Measurements from ENCODE around the gene SPDYE8.
"Not testable (repeated sequence)": the region's sequence is repeated elsewhere in the genome, so short reads cannot be mapped to it uniquely, and the experiment has no call there.

SPDYE8 gene, protein sequence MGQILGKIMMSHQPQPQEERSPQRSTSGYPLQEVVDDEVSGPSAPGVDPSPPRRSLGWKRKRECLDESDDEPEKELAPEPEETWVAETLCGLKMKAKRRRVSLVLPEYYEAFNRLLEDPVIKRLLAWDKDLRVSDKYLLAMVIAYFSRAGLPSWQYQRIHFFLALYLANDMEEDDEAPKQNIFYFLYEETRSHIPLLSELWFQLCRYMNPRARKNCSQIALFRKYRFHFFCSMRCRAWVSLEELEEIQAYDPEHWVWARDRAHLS

DNA sequence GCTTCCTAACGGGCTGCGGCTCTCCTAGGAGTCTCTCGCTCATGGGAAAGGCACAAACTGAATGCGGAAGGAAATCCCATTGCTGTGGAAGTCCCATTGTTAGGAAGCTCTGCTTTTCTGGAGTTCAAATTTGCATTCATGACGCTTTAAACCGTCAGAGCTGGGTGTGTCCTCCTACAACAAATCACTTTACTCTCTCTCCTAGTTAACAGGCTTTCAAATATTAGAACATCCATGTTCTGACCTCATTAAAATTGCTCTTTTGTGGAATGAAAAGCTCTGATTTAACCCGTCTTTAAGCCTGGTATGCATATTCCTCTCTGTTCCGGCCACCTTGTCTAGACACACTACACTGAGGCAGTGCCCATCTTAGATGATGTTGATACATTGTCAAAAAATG is at the start of gene SPDYE8:
Gene SPDYE8 (minus strand): TSS at position 101 of the 400 bp plus-strand sequence. CDS start 1,800 bp downstream, outside the sequence.
- not testable (repeated sequence) for DNase-seq (ENCODE audit: low spot score); H3K27ac ChIP-seq; H3K4me3 ChIP-seq

DNA sequence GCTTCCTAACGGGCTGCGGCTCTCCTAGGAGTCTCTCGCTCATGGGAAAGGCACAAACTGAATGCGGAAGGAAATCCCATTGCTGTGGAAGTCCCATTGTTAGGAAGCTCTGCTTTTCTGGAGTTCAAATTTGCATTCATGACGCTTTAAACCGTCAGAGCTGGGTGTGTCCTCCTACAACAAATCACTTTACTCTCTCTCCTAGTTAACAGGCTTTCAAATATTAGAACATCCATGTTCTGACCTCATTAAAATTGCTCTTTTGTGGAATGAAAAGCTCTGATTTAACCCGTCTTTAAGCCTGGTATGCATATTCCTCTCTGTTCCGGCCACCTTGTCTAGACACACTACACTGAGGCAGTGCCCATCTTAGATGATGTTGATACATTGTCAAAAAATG is 28.2 kb upstream of the SPDYE8 start, which contains the start of gene SPDYE11:
Gene SPDYE11 (minus strand): TSS at position 101 of the 400 bp plus-strand sequence. CDS start 1,800 bp downstream, outside the sequence.
- not testable (repeated sequence) for H3K4me3 ChIP-seq; H3K27ac ChIP-seq; DNase-seq (ENCODE audit: low spot score)

DNA sequence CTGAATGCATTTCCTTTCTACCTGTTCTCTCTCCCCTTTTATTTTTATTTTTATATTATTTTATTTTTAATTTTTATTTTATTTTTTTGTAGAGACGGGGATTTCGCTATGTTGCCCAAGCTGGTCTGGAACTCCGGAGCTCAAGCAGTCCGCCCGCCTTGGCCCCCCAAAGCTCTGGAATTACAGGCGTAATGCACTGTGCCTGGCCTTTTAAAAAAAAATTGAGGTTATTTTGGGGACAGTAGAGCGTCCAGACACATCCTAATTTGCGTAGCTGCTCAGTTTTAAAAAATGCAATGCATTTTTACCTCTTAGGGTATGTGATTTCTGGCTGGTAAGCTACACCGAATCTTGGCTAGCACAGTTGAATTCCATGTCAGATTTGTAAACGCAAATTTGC is 23.1 kb downstream of the SPDYE8 start:
- H3K4me3 ChIP-seq: peak overlapping the region; percentile 60
- peak overlapping the region in 1 of 2 donors; percentile 53 for H3K27ac ChIP-seq

DNA sequence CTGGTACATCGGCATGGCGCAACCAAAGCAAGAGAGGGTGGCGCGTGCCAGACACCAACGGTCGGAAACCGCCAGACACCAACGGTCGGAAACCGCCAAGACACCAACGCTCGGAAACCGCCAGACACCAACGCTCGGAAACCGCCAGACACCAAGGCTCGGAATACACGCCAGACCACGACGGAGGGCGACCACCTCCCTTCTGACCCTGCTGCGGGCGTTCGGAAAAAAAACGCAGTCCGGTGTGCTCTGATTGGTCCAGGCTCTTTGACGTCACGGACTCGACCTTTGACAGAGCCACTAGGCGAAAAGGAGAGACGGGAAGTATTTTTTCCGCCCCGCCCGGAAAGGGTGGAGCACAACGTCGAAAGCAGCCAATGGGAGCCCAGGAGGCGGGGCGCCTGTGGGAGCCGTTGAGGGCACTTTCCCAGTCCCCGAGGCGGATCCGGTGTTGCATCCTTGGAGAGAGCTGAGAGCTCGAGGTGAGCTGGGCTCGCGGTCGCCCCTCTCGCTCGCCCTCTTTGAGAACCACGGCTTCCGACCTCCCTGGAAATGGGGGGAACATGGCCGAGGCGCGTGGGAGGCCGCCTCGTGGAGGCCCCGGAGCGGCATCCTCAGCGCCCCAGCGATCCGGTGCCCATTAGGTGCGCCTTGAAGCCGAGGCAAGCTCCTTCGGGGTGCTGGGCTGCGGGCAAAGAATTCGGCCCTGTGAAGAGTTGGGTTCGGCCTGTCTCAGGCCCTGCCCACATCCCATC is 23.7 kb downstream of the SPDYE8 start:
- peak overlapping the region; percentile 73 for H3K4me3 ChIP-seq
- DNase-seq (ENCODE audit: low spot score): peak; percentile 93
- H3K27ac ChIP-seq: peak overlapping the region; percentile 73 to 94

More for the DNA sequence above, 23.1 kb downstream of the SPDYE8 start:
- peak; percentile 62 for DNase-seq (ENCODE audit: low spot score)

DNA sequence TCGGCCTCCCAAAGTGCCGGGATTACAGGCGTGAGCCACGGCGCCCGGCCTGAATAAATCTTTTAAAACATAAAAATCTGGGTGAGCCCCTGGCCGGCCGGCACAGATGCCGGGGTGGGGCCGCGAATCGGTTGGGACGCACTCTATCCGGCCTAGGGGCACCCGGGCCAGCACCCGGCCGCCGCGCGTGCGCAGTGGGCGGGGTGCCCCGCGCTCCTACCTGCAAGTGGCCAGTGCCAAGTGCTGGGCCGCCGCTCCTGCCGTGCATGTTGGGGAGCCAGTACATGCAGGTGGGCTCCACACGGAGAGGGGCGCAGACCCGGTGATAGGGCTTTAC is 24.2 kb downstream of the SPDYE8 start:
- peak overlapping the region; percentile 73 to 94 for H3K27ac ChIP-seq
- peak overlapping the region; percentile 73 for H3K4me3 ChIP-seq
- not testable (repeated sequence) for DNase-seq (ENCODE audit: low spot score)

DNA sequence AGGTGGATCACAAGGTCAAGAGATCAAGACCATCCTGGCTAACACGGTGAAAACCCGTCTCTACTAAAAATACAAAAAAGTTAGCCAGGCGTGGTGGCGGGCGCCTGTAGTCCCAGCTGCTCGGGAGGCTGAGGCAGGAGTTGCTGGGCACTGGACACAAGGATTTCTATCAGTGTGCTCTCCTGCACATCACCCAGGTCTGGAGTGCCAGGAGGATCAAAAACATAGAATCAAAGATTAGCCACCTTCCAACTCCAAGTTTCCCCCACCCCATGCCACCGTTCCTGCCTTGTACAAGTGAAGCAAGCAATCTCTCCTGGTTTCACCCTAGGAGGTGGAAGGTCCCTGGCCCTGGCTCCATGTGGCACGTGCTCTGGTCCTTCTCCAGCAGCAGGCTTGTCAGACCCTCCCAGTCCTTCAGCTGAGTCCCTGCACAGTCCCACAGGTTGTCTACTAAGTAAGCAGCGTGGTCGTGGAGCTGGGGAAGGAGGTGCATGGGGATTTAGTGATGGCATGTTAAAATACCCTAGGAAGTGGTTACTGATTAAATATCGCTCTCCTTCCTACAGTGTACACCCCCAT is 31.6 kb downstream of the SPDYE8 start:
- not testable (repeated sequence) for H3K27ac ChIP-seq

DNA sequence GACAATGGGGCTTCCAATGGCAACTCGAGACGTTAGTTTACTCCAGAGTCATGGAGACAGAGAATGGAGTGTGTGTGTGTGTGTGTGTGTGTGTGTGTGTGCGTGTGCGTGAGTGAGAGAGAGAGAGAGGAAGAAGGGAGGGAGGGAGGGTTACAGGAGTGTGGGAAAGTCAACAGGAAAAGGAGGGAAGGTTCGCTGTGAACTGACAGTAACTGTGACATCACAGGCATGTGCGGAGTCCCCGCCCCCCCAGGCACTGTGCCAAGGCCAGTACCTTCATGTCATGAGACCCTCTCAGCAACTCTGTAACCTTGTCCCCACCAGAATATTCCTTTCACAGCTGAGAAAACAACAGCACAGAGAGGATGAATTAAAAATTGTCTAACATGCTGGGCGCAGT is 32.1 kb downstream of the SPDYE8 start:
- not testable (repeated sequence) for H3K27ac ChIP-seq; H3K4me3 ChIP-seq; DNase-seq (ENCODE audit: low spot score)

More for the DNA sequence above, 31.6 kb downstream of the SPDYE8 start:
- DNase-seq (ENCODE audit: low spot score); H3K4me3 ChIP-seq: not testable (repeated sequence)

DNA sequence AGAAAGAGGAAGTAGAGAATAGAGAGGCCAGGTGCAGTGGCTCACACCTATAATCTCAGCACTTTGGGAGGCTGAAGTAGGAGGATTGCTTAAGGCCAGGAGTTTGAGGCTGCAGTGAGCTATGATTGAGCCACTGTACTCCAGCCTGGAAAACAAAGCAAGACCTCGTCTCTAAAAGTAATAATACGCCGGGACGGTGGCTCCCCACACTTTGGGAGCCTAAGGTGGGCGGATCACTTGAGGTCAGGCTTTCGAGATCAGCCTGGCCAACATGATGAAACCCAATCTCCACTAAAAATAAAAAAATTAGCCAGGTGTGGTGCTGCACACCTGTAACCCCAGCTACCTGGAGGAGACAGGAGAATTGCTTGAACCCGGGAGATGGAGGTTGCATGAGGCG is 34.1 kb downstream of the SPDYE8 start:
- DNase-seq (ENCODE audit: low spot score); H3K27ac ChIP-seq; H3K4me3 ChIP-seq: not testable (repeated sequence)

DNA sequence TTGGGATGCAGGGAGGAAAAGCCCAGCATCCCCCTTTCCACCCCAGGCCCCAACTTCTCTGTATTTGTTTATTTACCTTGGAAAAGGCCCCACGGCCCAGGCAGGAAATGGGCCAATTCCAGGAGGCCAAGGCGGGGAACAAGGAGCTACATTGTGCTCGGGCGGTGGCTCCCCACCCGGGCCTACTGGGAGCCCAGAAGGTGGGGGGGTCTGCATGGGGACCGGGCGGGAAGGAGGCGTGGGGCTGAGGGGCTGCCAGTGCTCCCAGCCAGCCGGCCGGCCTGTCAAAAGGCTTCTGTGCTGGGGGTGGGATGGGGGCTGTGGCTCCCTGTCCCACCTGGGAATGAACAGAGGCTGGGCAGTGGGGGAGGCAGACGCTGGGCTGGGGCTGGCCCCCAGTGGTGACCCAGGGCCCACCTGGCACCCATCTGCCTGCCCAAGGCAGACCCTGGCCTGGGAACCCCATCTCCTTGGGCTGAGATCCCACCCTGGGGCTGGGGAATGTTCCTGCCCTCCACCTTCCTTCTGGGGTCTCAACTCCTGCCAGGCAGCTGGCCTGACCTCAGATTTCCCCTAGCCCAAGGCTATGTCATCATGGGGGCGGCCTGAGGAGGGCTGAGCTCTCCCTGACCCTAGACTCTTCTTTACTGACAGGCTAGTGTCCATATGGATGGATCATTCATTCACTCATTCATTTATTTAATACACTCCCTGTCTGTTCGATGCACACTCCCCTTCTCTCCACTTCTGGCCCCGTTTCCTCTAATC is 39.2 kb downstream of the SPDYE8 start:
- not testable (repeated sequence) for H3K27ac ChIP-seq; DNase-seq (ENCODE audit: low spot score)

DNA sequence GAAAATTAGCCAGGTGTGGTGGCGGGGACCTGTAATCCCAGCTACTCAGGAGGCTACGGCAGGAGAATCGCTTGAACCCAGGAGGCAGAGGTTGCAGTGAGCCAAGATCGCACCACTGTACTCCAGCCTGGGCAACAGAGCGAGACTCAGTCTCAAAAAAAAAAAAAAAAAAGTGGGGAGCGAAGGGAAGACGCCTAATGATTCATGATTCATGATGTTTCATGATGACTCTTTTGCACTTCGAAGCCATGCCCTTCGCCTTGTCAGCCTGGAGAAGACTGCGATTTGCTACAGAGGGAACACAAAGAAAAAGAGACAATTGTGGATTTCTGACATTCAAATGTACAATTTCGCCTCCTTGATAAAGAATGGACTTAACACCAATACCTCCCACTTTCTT is 47.5 kb downstream of the SPDYE8 start:
- not testable (repeated sequence) for DNase-seq (ENCODE audit: low spot score); H3K4me3 ChIP-seq; H3K27ac ChIP-seq

More for the DNA sequence above, 39.2 kb downstream of the SPDYE8 start:
- not testable (repeated sequence) for H3K4me3 ChIP-seq

DNA sequence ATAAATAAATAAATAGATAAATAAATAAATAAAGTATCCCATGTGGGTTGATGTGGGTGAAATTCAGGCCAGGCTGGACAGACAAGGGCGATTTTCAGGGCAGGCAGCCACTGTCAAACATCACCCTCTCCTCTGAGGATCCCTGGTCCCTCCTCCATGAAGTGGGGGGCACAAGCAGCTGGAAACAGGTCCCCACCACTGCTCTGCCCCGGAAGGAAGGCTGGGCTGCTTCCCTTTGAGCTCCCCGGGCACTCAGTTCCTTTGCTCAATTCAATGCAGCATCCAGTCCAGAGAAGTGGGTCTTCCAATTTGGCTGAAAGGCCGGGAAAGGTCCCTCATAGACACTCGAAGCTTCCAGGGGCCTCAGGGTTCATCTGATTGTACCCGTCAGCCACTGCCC is 49.2 kb downstream of the SPDYE8 start:
- H3K27ac ChIP-seq; H3K4me3 ChIP-seq; DNase-seq (ENCODE audit: low spot score): not testable (repeated sequence)

DNA sequence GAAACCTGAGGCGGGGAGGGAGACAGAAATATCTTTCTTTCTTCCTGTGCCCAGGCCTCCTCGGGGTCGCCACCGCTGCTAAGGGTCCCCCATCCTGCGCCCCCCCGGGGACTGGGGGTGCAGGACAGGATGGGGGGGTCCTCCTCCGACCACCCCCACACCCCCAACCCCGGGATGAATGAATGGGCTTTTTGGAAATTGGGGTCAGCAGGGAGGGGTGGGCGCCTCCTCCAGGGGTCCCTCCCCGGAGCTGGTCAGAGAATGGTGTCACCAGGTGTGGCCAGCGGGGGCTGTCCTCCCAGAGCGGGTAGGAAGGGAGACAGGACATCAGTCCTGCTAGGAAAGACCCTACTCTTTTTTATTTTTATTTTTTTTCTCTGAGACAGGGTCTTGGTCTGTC is 53.1 kb downstream of the SPDYE8 start:
- not testable (repeated sequence) for DNase-seq (ENCODE audit: low spot score)

DNA sequence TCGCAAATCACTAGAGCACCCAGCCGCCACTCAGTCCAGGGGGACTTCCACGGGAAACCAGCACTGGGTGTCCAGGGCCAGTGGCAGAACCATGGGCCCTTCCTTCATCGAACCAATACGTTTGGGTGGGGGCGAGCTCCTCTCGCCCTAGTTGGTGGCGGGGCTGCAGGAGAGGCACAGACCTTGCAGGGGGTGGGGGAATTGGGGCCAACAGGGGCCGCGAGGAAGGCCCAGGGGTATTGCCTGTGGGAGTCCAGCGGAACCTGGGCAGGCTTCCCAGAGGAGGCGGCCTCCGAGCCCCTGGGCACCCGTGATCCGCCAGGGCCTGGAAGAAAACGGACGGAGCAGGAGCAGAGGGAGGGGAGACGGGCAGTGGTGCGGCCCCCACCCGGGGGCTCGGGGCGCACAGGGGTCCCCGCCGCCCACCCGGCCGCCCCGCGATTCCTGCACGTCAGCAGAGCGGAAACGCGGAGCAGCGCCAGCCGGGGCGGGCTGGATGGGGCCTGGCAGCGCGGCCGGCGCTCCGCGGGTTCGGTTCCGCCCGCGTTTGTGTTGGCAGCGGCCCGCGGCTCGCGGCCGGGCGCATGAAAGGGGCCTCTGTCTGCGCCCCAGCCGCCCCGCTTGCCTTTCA is 53.8 kb downstream of the SPDYE8 start:
- H3K4me3 ChIP-seq; H3K27ac ChIP-seq; DNase-seq (ENCODE audit: low spot score): not testable (repeated sequence)

More for the DNA sequence above, 53.1 kb downstream of the SPDYE8 start:
- not testable (repeated sequence) for H3K4me3 ChIP-seq, H3K27ac ChIP-seq

DNA sequence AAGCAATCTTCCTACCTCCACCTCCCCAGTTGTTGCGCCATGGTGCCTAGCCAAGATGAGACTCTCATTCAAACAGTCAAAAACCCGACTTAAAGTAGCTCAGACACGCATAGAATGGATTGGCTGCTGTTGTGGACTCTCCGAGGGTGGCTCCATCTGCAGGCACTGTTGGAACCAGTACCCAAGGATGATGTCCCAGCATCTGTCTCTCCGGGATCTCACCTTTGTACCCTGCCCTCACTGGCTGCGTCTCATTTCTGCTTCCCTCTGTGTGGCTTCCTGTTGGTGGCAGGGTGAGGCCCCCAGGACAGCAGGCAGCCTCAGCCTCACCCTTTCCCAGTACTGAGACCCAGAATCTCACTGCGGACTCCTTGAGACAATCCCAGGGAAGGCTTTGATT is 54.8 kb downstream of the SPDYE8 start:
- DNase-seq (ENCODE audit: low spot score); H3K4me3 ChIP-seq; H3K27ac ChIP-seq: not testable (repeated sequence)

DNA sequence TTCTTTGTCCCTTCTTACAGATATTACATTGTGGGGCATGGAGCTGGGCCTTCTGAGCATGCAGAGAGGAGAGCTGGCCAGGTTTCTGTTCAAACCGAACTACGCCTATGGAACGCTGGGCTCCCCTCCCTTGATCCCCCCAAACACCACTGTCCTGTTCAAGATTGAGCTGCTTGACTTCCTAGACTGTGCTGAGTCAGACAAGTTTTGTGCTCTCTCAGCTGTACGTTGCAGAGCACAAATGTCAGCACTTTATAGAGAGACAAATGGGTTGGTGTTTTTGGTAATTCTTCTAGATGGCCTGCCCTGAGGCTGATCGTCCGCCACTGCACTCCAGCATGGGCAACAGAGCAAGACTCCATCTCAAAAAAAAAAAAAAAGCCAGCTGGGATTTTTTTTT is 58.1 kb downstream of the SPDYE8 start:
- H3K27ac ChIP-seq; DNase-seq (ENCODE audit: low spot score): not testable (repeated sequence)

More for the DNA sequence above, 58.1 kb downstream of the SPDYE8 start:
- H3K4me3 ChIP-seq: not testable (repeated sequence)

All from coronary artery (tissue), 2 donors.